GM21576 (cell line): ENCODE results near the gene UNC5A.

Source experiments
- ATAC-seq: cut with Tn5 transposase; IDR thresholded peaks from one replicate; pipeline ENCODE4 v1.9.1; 2021; ENCODE audit warnings: mild to moderate bottlenecking, moderate library complexity; ENCODE audit not compliant: unreplicated experiment

Gene UNC5A

GRCh38 chr5:176844281-176844680 is 33.9 kb downstream of the UNC5A start:
- no peak for ATAC-seq

- ATAC-seq = no peak
Observed at GRCh38 chr5:176844706-176845391, 34.5 kb downstream of the UNC5A start.

GRCh38 chr5:176845392-176845713 is 35.0 kb downstream of the UNC5A start:
- ATAC-seq = no peak

GRCh38 chr5:176846335-176847140 is 36.2 kb downstream of the UNC5A start:
- no peak for ATAC-seq

- no peak for ATAC-seq
Observed at GRCh38 chr5:176847148-176847547, 36.8 kb downstream of the UNC5A start.

GRCh38 chr5:176847726-176848290 is 37.4 kb downstream of the UNC5A start:
- ATAC-seq = no peak

GRCh38 chr5:176848651-176849050 is 38.3 kb downstream of the UNC5A start:
- ATAC-seq = no peak

- no peak for ATAC-seq
Observed at GRCh38 chr5:176849611-176850227, 39.4 kb downstream of the UNC5A start.

- no peak for ATAC-seq
Observed at GRCh38 chr5:176850371-176851245, 40.2 kb downstream of the UNC5A start.

- no peak for ATAC-seq
Observed at GRCh38 chr5:176851380-176851779, 41.0 kb downstream of the UNC5A start.

- ATAC-seq = no peak
Observed at GRCh38 chr5:176851871-176852658, 41.7 kb downstream of the UNC5A start.

GRCh38 chr5:176853151-176853778 is 42.9 kb downstream of the UNC5A start:
- no peak for ATAC-seq

- no peak for ATAC-seq
Observed at GRCh38 chr5:176854164-176854563, 43.8 kb downstream of the UNC5A start.

- no peak for ATAC-seq
Observed at GRCh38 chr5:176855598-176855997, 45.2 kb downstream of the UNC5A start.

GRCh38 chr5:176856746-176857145 is 46.4 kb downstream of the UNC5A start:
- ATAC-seq = no peak

GRCh38 chr5:176857216-176857893 is 47.0 kb downstream of the UNC5A start:
- no peak for ATAC-seq

- ATAC-seq = no peak
Observed at GRCh38 chr5:176857894-176858273, 47.5 kb downstream of the UNC5A start.

GRCh38 chr5:176859916-176860315 is 49.6 kb downstream of the UNC5A start:
- no peak for ATAC-seq

- ATAC-seq = no peak
Observed at GRCh38 chr5:176860381-176860780, 50.0 kb downstream of the UNC5A start.
